ENCODE results near the gene MAD2L2.

Gene MAD2L2

DNA sequence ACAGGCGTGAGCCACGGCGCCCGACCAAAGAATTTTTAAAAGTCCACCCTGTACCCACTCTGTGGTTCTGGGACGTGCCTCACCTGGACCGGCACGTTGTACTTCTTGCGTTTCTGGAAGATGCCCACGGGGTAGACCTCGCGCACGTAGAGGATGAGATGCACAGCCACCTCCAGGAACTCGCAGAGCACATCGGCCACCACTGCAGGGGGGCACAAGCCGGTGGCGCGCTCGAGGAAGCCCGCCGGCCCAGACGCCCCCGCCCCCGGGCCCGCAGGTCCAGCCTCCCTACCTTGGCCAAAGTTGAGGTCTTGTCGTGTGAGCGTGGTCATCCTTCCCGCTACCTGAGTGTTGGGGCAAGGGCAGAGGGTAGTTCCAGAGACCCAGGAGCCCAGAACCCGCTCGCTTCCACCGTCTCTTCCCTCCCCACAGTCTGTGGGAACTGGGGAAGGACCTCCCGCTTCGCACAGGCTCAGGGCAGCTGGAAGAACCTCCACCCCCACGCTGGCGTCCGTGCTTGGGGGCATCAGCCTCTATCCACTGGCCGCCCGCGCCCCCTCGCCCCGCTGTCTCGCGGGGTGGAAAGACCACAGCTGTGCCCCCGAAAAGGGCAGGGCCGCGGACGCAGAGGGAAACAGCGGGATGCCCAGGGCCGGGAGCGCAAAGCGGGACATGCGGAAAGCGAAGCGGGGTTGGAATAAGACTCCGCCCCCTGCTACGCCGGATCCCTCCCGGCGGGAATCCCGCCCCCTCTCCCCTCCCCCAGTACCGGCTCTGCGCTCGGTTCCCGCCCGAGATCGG is 478 bp downstream of the MAD2L2 start:
- DNase-seq = no peak

DNA sequence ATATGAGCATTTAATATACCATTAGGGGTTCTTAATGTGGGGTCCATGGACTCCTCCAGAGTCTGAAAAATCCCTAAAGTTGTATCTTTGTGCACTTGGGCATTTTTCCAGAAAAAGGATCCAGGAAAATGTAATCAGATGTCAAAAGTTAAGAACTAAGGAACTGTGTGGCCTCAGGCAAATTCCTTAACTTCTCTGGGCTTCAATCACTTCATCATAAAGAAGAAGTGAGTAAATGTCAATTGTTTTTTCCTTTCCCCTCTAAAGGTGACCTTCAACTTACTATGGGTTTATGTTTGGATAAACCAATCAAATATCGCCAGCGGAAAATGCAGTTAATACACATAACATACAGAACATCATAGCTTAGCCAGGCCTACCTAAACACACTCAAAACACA is 2.5 kb downstream of the MAD2L2 start:
- no peak for DNase-seq

DNA sequence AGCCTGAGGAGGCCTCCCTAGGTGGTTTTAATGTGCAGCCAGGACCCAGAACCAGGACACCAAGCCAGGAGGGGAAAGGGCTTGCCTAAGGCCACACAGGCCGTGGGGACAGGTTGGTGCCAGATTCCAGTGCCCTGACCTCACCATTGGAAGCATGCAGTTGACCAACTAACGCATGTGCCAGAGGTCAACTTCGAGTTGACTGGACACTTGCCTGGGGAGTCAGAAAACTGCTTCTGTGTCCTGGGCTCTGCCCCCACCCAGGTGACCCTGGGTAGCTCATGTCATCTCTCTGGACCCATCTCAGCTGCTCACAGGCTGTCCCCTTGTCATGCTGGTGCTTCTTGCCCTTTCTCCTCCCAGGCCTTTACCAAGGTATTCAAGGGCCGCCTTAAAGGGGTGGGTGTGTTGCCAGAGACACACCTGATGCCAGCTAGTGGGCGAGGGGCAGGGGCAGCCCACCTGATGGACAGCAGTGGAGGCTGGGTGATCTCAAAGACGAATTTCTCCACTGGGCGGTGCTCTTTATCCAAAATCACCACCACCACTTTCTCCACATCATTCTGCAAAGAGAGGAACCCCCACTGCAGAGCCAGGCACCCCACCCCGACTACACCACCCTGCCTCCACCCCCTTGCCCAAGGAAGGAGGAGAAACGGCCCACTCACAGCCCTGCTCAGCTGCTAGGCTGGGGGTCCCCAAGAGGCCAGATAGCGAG is 4.4 kb downstream of the MAD2L2 start:
- DNase-seq = no peak

DNA sequence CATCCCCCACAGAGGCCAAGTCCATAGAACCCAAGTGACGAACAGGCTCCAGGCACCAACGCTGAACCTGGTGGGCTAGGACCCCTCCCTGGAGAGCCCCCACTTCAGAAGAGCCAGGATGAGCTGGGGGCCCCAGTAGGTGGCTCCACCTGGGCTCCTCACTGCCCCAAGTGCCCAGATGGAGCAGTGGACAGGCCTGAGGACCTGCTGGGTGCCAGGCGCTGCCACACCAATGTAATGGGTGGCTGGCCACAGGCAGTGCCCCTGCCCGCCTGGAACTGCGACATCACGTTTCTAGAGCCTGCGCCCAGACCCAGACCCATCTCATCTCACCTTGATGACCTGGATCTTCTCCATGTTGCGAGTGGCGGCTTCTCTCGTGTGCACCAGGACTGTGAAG is 5.6 kb downstream of the MAD2L2 start:
- no peak for DNase-seq

DNA sequence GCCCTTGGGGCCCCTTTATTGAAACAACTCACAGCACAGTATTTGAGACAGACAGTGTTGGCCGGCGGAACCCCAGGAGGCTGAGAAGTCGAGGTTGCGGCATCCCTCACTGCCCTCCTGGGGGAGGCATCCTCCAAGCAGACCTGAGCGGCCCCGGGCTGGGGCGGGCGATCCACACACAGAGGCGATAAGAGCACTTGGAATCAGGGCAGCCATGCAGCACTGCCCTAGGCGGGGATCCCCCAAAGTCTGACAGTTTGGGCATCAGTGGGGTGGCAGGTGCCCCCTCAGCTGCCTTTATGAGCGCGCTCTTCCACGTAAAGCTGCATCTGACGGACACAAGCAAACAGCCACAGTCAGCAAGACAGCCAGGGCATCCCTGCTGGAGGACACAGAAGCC is 6.5 kb downstream of the MAD2L2 start:
- DNase-seq = no peak

DNA sequence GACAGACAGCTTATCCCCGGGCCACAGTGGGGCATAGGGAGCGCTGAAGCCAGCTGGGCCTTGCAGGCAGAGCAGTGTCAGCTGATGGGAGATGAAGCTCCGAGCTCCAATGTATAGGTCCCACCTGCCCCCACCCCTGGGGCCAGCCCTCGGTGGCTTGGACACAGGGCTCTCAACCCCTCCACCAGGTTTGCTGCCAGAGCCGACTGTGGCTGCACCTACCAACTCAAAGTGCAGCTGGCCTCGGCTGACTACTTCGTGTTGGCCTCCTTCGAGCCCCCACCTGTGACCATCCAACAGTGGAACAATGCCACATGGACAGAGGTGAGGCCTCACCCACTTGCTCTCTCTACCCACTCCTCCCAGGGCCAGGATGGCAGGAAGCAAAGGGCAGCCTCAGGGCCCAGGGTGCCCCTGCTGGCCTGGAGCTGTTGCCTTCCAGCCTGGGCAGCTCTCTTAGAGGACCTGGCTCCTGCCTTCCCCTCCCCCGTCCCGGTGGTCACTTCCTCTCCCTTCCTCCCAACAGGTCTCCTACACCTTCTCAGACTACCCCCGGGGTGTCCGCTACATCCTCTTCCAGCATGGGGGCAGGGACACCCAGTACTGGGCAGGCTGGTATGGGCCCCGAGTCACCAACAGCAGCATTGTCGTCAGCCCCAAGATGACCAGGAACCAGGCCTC is 7.7 kb downstream of the MAD2L2 start:
- DNase-seq = no peak

DNA sequence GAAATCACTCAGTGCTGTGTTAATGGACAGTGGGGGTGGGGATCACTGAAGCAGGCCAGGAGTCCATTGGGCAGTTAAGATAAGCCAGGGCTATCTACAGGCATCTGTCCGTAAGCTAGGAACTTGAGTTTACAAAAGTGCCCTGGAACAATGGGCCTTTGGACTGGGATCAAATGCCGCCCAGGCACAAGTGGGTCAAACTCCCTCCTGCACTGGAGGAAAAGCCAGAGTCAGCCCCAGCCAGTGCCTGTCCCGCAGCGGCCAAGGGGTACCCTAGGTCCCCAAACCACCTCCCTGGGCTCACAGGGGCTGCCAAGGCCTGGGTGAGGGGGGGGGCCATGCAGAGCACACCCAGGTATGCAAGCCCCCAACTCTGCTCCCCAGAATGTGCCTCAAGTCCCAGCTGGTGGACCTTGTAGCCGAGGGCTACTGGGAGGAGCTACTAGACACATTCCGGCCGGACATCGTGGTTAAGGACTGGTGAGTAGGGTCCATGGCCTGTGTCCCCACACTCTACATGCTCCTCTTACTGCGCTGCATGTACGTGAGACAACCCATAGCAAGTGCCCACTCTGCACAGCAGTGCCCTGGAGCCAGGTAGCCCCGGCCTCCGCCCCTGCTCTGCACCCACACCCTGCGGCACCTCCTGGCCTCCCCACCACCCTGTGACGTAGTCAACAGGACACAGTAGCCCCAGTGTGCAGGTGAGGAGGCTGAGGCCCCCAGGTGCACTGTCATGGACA is 9.2 kb downstream of the MAD2L2 start:
- no peak for DNase-seq

DNA sequence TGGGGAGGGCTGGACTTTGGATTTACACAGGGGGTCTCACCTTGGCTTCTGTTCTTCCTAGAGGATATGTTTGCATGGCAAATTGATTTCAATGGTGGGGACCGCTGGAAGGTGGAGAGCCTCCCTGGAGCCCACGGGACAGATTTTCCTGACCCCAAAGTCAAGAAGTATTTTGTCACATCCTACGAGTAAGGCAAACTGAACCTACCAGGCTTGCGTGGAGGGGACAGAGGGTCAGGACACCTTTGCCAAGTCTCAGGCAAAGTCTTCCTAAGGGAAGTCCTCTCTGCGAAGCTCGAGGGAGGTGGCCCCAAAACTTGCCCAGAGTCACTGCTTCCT is 9.8 kb downstream of the MAD2L2 start:
- DNase-seq = no peak

DNA sequence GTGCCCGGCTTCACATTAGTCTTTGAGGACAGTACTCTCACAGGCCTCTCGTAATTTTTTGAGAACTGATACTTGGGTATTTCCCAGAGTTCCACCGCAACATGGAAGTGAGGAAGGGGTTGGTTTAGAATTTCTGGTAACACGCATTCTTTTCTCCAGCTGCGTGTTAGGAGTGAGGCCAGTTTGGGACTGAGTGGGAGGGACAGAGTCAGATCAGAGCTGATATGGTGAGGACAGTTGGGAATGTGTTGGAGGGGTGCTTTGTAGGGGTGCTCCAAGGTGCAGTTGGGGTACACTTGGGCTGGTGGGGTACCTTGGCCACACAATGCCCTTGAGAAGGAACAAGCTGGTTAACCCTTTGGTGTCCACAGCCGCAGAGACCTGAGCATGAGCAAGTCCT is 10.2 kb downstream of the MAD2L2 start:
- no peak for DNase-seq

DNA sequence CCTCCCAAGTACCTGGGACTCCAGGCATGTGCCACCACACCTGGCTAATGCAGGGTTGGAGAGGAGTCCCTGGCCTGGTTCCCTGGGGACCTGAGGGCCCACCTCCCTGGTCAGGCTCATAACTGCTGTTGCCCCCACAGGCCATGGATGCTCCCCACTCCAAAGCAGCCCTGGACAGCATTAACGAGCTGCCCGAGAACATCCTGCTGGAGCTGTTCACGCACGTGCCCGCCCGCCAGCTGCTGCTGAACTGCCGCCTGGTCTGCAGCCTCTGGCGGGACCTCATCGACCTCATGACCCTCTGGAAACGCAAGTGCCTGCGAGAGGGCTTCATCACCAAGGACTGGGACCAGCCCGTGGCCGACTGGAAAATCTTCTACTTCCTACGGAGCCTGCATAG is 12.4 kb downstream of the MAD2L2 start:
- DNase-seq = no peak

DNA sequence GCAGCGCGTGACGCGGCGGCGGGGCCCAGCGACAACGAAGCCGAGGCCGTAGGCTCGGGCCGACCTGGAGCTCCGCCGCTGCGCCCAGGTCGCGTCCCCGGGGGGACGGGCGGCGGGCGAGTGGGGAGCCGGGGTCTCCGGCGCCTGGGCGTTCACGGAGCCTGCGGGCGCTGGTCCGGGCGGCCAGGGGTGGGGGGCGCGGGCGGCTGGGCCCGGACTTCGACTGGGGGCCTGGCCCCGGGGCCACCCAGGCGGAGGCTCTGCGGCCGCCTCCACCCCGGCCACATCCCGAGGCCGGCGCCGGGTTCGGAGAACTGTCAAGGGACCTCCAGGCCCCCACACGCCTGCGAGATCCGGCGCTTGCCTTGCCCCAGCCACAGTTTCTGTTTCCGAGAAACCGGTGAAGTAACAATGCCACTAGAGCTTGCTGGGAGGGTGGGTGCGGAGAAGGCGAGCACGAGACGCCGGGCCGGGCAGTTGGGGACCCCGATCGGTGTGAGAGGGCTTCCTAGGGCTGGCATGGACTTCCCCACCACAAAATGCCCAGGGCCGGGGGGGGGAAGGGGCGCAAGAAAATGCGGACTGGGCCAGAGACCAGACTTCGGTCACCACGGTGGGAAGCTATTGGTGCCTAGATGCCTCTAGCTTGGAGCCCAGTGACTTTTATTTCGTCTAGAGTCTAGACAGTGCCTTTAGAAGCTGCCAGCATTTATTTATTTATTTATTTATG is 16.4 kb downstream of the MAD2L2 start:
- no peak for DNase-seq

DNA sequence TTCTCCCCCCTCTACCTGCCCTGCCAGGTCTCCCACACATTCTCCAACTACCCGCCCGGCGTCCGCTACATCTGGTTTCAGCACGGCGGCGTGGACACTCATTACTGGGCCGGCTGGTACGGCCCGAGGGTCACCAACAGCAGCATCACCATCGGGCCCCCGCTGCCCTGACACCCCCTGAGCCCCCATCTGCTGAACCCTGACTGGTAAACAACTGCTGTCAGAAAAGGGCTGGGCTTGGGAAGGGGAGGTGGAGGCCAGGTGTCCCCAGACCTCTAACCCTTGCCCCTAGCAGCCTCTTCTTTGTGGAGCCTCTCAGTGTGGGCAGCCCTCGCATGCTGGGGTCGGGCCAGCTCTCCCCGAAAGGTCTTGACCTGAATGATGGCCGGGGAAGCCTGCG is 19.8 kb downstream of the MAD2L2 start:
- DNase-seq = no peak

DNA sequence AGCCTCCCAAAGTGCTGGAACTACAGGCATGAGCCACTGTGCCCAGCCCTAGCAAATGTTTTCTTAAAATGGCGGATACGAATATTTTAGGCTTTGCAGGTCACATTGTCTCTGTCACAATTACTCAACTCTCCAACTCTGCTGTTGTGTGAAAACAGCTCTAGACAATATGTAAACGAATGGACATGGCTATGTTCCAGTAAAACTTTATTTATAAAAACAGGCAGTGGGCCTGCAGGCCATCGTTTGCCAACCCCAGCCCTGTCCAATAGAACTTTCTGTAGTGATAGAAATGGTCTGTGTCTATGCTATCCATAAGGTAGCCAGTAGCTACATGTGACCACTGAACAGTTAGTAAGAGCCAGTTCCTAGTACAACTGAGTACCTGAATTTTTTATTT is 21.2 kb downstream of the MAD2L2 start:
- DNase-seq = no peak

DNA sequence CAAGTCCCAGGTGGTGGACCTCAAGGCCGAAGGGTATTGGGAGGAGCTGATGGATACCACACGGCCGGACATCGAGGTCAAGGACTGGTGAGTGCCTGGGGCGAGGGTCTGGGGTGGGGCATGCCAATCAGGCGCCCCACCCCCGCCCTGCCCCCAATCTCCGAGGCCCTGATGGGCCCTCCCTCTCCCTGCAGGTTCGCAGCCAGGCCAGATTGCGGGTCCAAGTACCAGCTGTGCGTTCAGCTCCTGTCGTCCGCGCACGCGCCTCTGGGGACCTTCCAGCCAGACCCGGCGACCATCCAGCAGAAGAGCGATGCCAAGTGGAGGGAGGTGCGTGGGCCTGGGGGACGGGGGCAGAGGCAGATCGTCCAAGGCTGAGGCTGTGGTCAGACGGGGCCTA is 22.4 kb downstream of the MAD2L2 start:
- DNase-seq = no peak

DNA sequence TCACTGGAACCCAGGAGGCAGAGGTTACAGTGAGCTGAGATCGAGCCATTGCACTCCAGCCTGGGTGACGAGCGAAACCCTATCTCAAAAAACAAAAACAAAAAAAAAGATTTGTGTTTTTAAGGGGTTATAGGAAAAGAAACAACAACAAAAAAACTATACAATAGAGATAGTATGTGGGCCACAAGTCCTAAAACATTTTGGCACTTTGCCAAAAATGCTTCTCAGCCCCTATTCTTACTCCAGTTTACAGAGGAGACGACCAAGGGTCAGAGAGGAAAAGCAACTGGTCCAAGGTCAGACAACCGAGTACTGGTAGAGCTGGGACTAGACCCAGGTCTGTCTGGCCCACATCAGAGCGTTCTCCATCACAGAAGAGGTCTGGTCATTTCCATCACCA is 23.3 kb downstream of the MAD2L2 start:
- DNase-seq = no peak

DNA sequence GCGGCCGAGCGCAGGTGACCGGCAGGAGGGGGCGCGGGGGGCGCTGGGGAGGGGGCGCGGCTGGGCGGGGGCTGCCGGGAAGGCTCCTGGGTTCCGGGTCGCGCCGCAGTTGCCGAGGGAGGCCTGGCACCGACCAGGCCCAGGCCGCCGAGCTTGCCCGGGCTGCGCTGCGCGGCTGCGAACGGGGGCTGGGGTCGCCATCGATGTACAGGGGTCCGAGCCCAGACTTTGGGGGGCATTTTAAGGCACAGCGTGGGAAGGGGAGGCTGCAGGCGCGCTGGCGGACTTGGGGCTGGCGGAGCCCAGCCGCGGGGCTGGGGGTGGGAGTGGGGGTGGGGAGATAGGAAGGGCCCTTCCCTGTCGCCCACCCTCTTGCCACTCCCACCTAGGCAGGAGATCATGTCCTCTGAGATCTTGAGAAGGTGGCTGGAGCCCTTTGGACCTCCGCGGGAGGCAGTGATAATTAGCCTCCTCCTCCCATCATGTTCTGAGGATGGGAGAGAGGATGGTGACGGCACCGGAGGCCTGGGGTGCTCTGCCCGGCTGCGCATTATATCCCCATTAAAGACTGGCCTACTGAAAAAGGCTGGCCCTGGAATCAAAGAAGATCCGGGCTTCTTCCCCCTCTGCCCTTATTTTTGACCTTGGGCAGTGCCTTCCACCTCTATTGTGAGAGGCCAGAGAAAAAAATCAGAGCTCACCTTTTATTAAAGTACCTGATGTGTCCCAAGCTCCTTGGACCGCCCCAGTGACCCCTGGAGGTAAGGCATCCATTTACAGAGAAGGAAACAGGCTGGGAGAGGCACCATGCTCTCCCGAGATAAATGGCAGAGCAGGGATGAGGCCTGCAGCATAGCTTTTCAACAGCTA is 25.8 kb downstream of the MAD2L2 start:
- no peak for DNase-seq

DNA sequence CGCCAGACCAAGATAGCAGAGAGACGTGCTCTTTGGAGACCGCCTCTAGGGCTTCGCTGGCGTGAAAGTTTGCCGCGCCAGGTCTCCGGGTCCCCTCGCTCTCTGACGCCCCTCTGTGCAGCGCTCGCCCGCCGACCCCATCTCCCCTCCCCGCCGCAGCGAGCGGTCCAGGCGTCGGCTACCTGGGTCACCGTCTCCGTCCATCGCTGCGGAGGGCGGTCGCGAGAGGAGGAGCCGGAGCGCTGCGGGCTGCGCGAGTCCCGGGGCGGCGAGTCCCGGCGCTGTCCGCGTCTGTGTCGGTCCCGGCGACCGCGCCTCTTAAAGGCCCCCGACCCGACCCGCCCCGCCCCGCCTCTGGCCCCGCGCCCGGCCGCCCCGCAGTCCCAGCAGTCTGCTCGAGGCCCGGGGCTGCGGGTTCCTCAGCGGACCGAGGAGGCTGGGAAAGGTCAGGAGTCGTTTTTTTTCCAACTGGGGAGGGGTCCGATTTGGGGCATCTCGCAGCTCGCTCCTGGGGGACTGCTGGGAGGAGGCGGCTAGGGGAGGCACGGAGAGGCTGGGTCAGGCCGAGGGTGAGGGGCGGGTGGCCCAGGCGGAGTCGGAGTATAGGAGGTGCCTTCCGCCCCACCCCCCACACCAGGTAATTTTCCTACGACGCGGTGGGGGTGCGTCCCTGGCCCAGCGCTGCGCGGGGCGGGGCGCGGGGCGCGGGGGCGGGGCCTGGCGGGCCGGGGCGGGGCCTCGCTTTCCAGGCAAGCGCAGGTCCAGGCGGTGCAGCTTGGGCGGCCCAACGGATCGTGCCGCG is 26.6 kb downstream of the MAD2L2 start, which contains the start of the genes FBXO2 and FBXO44:
Gene FBXO2 (minus strand): TSS at position 293 of the 802 bp plus-strand sequence. CDS start 89 bp downstream, at position 204.
Gene FBXO44 (plus strand): TSS at position 741 of the 802 bp plus-strand sequence. CDS start 959 bp downstream, outside the sequence.
- no peak for DNase-seq

DNA sequence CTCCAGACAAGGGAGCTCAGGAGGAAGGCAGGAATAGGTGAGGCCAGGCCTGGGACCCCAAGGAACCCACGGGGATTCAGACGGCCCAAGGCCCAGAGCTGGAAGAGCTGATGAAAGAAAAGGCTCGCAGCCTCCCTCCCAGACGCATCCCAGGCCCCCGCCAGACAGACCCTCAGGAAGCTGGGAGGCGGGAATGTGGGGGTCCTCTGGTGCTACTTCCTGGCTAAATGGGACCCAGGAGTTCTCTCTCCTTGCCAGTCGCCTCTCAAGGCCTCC is 27.1 kb downstream of the MAD2L2 start:
- DNase-seq = no peak

DNA sequence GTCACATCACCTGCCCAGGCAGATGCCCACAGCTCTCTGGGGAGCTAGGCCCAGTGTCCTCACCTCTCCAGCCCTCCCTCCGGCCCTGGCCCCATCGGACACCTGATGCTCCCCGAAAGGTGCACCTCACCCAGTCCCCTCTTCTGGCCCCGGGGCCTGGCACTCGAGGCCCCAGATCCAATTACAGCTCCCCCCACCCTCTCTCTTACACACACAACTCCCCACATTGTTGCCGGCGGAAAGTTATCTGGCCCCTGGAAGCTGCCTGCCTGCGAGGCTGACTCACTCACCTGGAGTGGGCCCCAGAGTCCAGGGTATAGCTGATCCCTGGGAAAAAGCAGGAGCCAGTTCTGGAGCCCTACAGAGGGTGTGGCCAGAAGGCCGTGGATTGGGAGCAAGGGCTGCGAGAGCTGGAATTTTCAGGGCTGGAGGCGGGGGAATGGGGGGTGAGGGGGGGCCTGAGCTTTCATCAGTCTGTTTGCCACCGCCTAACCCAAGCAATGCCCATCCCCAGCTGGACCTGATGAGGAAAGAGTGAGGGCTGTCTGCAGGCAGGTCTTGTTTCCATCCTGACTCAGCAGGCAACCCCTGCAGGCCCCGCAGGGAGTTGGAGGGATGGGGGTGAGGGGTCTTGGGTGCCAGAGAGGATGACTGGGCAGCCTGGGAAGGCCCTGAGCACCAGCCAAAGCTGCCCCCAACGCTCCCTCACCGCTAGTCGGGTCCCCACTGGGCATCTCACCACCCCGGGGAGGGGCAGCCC is 27.7 kb downstream of the MAD2L2 start:
- DNase-seq = no peak

DNA sequence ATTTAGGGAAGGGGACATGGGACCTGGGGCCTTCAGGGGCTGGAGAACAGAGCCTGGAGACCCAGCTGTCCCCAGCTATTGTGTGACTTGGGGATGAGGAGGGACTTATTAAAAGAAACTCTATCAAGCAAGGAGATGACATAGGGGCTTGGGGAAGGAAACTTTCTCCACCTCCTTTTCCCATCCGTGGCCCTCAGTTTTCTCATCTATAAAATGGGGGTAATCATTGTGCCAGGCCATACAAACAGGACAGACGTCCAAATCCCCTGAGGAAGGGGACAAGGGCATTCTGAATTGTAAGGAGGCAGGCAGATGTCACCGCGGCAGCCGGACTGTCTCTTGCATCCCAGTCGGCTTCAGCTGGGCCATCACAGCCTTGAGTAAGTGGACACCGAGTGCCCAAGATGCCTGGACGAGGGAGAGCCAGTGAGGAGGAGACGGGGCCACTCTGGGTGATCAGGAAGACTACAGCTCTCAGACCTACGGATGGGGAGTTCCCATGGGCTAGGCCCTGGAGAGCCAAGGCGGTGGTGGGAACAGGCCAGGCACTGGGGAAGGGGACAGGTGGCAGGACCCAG is 28.7 kb downstream of the MAD2L2 start:
- DNase-seq = no peak

All from NCI-H1048 (cell line).